Colon (tissue), 2 donors: ENCODE data around the gene RFTN1.

Source experiments
- FAIRE-seq: peaks from 2 replicates; lab custom pipeline; 2012; peaks lifted over from hg19 to GRCh38; lab: Jason Lieb, UNC
- donor health status: control.
- donor health status: control.

RFTN1 gene

DNA sequence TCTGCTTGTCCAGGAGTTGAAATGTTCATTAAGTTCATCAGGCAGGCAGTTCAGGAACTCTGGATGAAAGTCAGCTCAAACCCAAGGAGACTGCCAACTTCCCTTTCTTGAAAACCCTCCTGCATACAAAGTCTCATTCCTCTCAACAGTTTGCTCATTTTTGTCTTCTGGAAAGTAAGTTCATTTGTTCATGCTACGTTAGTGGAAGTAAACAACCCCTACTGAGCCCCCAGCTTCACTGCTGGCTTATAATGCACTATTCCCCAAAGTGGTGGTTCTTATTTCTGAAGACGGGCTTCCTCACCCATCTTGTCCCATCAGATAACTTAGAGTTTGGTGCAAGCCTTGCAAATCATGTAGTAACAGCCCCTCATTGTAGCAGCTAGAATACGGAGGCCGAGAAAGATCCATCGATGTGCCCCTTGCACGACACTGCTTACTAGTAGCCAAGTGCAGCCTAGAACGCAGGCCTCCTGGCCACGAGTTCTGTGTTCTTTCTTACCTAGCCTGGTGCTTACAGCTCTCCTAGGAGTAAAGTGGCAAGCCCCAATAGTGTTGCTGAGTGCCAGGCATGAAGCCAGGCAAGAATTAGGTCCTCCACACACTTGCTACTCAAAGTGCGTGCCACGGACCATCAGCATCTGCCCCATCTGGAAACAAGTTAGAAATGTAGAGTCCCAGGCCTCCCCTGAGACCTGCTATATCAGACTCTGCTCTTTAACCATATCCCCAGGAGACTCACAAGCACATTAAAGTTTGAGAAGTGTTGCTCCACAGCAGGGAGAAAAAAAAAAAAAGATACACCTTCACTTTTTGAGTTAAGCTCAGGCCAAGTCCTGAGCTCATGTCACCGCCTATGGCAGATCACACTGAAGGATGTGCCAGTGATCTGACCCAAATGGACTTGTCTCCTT, 82.5 kb downstream of the RFTN1 start:
- FAIRE-seq: no peak

- FAIRE-seq: no peak
Measured at GRCh38 chr3:16429086-16429485, 84.4 kb downstream of the RFTN1 start.

- no peak for FAIRE-seq
Measured at GRCh38 chr3:16428612-16429011, 84.9 kb downstream of the RFTN1 start.

DNA sequence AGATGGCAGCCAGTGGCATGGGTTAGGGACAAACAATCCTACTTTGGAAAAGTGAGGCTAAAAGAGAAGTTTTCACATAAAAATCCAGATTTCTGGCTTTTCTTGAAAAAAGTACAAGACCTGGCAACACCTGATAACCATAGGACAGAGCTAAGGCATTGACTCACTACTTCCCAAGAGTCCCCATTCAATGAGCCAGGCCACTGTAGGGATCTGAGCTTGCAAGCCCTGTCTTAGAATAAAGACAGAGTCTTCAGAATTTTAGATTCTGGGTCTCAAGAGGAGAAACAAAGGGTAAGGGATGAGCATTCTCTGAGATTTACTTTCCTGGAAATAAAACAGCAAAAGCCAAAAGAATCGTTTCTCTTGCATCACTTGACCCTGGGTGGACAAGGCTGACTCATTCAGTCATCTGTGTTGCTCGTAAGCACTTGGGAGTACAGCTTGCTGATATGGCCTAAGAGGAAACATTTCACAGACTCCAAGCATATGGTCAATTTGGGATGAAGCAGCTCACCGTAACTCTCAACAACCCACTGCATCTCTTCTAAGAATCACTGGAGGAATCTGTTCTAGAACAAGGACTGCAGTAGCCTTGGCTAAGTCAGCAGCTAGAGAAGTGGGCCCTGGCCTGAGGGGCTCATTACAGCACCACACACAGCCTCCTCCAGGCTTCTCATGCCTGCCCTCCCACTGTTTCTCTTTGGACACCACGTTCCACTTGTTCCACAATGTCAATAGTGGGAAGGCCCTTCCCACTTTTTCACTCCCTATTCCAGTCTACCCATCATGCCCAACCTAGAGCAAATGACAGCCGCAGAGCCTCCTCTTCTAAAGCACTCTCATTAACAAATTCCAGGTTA, 86.2 kb downstream of the RFTN1 start:
- FAIRE-seq: no peak

DNA sequence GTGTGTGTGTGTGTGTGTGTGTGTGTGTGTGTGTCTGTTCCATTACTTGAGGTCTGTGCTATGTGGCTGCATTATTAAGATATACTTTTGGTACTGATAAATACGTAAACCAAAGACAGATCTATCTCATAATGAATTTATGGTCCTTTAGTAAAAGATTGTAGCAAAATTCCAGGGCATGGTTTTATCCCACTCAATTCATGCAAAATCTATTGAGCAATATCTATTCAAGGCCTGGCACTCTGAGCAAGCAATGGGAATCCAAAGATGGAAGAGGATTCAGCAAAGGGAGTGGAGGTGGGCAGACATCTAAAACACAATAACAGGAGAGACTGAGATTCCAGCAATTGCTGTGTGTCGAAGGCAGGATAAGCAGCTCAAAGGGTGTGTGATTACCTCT, 86.8 kb downstream of the RFTN1 start:
- FAIRE-seq: no peak

DNA sequence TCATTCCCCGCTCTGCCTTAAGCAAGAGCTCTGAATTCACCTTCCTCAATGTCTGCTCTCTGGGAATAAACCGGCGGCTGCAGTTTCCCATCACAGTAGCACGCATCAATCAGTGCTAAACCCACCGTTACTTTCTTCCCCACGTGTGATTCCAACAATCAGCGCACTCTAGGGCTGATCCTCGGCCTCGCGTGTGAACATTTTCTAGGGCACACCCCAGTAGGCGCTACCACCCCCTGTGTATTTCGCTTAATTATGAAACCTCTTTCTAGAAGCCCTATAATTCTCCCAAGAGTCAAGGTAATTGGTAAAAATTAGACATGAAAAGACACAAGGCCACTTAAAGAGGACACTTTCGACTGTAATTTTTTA, 87.5 kb downstream of the RFTN1 start:
- no peak for FAIRE-seq

DNA sequence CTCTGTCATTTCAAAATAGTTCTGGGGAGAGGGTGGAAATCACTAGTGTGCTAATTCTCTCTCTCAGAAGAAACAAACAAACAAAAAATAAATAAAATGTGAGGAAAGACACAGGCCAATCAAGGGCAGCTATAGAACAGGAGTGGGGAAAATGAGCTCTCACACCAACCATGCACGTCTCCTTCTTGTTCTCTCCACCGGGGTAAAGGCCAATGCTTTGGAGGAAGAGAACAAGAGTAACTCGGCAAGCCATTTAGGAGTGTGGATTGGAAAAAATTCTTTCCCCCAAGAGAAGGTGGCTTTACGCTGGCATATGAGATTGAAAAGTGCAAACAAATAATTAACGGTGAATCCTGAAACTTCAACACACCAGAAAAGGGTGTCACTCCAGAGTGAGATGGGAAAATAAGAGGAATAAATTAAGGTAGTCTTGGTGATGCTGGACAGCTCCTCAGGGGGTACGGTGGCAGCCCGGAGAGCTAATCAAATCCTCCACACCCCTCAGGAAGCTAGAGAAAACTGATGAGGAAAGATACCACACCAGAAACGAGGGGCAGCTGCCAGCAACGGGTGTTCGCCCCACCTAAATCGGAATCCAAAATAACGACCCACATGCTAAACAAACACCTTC, 88.0 kb downstream of the RFTN1 start:
- no peak for FAIRE-seq

DNA sequence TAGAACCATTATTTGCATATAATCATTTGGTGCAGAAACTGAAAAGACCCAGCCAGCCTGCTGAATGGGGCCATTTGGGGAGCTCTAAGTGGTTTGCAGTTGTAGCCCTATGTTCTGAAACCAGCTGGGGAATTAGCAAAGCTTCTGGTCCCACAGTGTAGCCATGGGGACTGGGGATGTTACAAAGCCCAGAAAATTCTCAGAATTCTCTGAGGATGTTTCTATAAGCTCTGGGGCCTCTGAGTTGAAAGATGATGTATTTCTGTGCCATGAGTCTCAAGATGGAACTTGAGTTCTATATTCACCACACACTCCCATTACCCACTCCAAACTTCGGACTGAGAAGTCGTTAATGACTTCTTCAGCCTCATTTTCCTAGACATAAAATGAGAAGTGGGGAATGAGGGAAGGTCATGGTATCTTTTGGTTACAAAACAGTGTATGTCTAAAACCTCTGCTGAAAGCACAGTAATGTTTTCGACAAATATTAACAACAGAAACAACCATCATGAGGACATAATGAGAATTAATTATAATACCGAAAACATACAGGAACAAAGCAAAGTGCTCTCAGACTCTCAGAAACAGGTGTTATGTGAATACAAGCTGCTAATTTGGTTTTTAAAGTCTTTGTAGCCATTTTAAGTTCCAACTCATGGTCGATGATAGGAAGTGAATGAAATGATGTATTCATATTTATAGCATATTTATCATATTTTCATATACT, 89.4 kb downstream of the RFTN1 start:
- FAIRE-seq: no peak

- FAIRE-seq: no peak
Measured at GRCh38 chr3:16423298-16423697, 90.2 kb downstream of the RFTN1 start.

DNA sequence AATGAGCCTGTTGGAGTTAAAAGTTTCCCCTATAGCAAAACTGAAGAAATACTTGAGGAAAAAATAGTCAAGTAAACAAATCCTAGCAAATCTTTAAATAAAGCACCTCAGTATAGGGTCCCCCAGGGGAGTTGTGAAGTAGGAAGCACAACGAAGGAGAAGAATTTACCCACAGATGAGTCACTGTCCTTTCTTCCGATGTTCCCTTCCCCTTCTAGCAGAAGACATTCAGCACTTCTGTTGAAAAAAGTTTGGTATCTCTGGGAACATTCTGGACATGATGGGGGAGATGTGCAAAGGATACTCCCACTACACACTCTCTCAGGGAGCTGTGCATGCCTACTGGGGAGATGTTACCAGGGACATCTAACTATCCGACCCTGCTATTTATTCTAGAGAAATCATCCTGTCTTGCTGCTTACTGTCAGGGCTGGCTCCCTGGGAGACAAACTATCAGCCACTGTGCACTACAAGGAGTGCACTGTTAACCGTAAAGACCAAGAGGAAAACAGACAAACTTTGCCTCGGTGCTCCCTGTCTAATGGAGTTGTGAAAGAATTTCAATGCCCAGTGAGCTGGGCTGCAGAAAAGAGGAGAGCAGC, 93.8 kb downstream of the RFTN1 start:
- no peak for FAIRE-seq

GRCh38 chr3:16417945-16418739, 95.4 kb downstream of the RFTN1 start:
- no peak for FAIRE-seq

DNA sequence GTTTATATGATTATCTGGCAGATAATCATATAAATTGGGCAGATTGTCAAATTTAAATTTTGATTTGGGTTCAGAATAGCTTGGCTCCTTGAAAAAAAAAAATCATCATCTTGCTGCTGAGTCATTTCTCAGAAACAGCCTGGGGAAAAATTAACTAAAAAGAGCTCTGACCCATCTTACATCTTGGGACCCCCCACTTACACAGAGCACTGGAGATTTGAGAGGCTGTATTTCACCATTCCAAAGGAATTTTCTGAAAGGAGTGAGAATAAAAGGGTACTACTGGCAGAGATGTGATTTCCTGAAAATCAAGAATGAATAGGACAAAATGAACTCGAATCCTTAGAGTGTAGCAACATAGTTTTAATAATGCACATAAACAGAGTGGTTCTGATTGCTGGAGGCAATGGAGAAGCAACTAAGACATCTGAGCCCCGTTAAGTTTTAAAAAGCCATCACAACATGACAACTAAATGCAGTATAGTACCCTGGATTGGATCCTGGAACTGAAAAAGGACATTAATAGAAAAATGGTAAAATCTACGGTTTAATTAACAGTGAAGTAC, 97.5 kb downstream of the RFTN1 start:
- no peak for FAIRE-seq

DNA sequence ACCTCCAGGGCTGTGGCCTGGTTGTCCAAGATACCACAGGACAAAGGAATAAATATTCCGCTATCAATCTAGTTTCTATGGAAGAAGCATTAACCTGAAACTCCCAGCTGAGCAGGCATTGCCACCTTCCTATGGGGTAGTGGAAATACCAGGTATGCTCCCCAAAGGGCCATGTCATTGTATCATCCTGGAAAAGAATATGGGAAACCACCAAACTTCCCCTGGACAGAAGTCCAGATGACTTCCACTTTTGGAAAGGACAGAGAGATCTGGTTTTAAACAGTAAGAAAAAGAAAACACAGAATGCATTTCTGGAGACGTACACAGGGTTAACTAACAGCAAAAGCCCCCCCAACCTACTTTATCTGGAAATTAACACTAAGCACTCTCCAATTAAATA, 100.2 kb downstream of the RFTN1 start:
- FAIRE-seq: no peak

- no peak for FAIRE-seq
Measured at GRCh38 chr3:16412192-16412800, 101.2 kb downstream of the RFTN1 start.

- FAIRE-seq: no peak
Measured at GRCh38 chr3:16411441-16411840, 102.1 kb downstream of the RFTN1 start.

- FAIRE-seq: no peak
Measured at GRCh38 chr3:16410659-16411058, 102.8 kb downstream of the RFTN1 start.

DNA sequence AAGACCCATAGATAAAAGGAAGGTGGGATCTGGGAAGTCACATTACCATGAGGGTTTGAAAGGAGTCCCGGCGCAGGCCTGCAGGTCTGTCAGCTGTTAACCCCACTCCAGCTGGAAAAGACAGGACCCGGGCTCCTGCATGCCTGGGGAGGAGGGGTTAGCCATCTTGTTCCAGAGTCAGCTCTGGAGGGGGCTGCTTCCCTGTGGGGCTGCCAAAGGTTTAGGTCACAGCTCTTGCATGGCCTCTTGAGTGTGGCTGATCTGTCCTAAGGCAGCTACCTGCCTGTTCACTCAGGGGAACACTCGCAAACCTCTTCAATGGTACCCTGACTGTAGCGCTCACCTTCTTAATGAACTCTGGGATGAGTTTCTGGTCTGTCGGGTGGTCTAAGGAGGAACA, 104.5 kb downstream of the RFTN1 start:
- no peak for FAIRE-seq

GRCh38 chr3:16407366-16407765, 106.1 kb downstream of the RFTN1 start:
- no peak for FAIRE-seq

DNA sequence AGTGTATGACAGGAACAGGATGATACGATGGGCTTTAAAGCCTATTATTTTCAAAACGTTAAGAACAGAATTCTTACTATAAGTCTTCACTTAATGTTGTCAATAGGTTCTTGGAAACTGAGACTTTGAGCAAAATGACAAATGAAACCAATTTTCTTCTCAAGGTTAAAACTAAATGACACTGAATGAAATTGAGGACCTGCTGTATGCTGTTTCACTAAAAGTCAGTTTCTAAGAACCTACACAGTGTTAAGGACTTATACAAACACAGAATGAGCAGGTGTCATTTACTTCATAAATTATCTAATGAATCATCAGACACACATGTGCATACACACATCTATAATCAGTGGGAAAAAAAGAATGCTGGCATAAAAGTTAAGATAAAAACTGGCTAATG, 106.9 kb downstream of the RFTN1 start:
- FAIRE-seq: no peak

- no peak for FAIRE-seq
Measured at GRCh38 chr3:16406166-16406565, 107.3 kb downstream of the RFTN1 start.
